Endothelial cell of umbilical vein (primary cell): Measurements from ENCODE around the gene CPLANE2.

Experiments used
- CTCF ChIP-seq, 2 donors: IDR thresholded peaks; 1 replicate in 1 of 2; 2 replicates in 1 of 2; pipeline ENCODE4 v1.5.1; 2011; ENCODE audit warnings: low read length in 2 of 2, mild to moderate bottlenecking in 2 of 2, moderate library complexity in 2 of 2, control low read depth in 1 of 2, inconsistent platforms in 1 of 2, low read depth in 1 of 2; ENCODE audit not compliant: insufficient read depth in 1 of 2; ENCODE audit errors: extremely low read depth in 1 of 2
- EZH2 ChIP-seq: IDR thresholded peaks from 2 replicates; pipeline ENCODE4 v1.6.1; 2012; ENCODE audit warnings: borderline replicate concordance, low read depth, mild to moderate bottlenecking, moderate library complexity, low read length, inconsistent platforms; ENCODE audit not compliant: severe bottlenecking
- MAX ChIP-seq: IDR thresholded peaks from 2 replicates; pipeline ENCODE4 v1.6.1; 2011; ENCODE audit not compliant: insufficient read depth, insufficient read length
- POLR2A ChIP-seq: IDR thresholded peaks from 2 replicates; pipeline ENCODE4 v1.6.1; 2012; ENCODE audit warnings: low read depth, mild to moderate bottlenecking, control low read depth, low read length
- POLR2AphosphoS5 ChIP-seq: IDR thresholded peaks from 2 replicates; pipeline ENCODE4 v1.6.1; 2012; ENCODE audit warnings: low read depth, mild to moderate bottlenecking, control low read depth, low read length, moderate library complexity; ENCODE audit not compliant: insufficient read depth

- TF ChIP-seq EZH2 (no peak), CTCF (IDR thresholded peaks at IDR 0.05; ENCODE audit: extremely low read depth in 1 of 2, insufficient read depth in 1 of 2, low read depth in 1 of 2, low read length in 2 of 2) (no peak), MAX (no peak), POLR2AphosphoS5 (no peak), POLR2A (no peak)
Measured at GRCh38 chr1:16202281-16203210, 34.4 kb downstream of the CPLANE2 start.
